Measurements from ENCODE around the gene ARAP3. TPM values are rescaled to one million over a fixed set of nuclear protein-coding genes. Genes with fewer than 3 reads are reported as not detected.

The ARAP3 gene
- total RNA-seq, 1 donor from 2014 or later, result 239 TPM

- Mint-ChIP-seq H3K9me3 (ENCODE audit: unreplicated experiment) (no peaks in the 10 kb centered on the region), H3K36me3 (ENCODE audit: low read depth, unreplicated experiment) (peaks cover 40% of the 10 kb centered on the region), H3K27ac (ENCODE audit: unreplicated experiment) (no peak overlapping the region), H3K27me3 (ENCODE audit: unreplicated experiment) (peaks cover 13% of the 10 kb centered on the region), H3K4me1 (ENCODE audit: unreplicated experiment) (peaks cover 26% of the 10 kb centered on the region), H3K4me3 (ENCODE audit: unreplicated experiment) (no peak overlapping the region)
- TF ChIP-seq CTCF (IDR thresholded peaks at IDR 0.05; ENCODE audit: unreplicated experiment), result no peak
- no peak for DNase-seq (ENCODE audit: low spot score)
Measured at GRCh38 chr5:141665995-141666940, 15.8 kb downstream of the ARAP3 start.

DNA sequence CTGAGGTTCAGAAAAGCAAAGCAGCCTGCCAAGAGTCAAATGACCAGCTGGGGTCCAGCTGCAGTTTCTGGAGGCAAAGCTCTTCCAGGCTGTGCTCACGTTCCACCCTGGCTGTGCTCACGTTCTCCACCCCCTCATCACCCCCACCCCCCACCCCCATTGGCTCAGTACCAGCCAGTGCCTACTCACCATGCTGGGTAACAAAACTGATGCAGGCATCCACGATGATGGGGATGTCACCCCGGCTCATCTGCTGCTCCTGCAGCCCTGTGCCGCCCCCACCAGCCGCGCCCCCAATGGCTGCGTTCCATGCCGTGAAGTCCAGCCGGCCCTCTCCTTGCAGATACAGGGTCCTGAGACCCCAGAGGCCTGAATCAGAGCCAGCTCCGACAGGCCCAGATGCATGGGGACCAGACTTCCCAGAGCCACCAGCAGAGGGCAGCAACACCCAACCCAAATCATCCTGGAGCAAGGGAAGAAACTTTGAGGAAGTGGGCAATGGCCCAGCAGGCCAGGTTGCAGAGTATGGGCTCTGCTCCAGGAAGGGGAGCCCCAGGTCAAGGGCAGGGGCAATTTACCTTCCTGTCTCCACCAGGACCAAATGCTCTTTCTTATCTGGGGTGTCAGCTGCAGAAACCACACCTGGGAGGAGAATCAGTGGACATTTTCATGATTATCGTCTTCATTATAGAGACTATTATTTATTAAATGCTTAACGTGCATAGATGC, 17.1 kb downstream of the ARAP3 start:
- H3K36me3 Mint-ChIP-seq (ENCODE audit: low read depth, unreplicated experiment), result peaks cover 40% of the 10 kb centered on the region
- peak overlapping the region; percentile 24 for H3K27ac Mint-ChIP-seq (ENCODE audit: unreplicated experiment)
- H3K27me3 Mint-ChIP-seq (ENCODE audit: unreplicated experiment), result peaks cover 11% of the 10 kb centered on the region
- peak; percentile 92 for TF ChIP-seq CTCF (IDR thresholded peaks at IDR 0.05; ENCODE audit: unreplicated experiment)
- H3K4me1 Mint-ChIP-seq (ENCODE audit: unreplicated experiment), result peaks cover 22% of the 10 kb centered on the region
- H3K4me3 Mint-ChIP-seq (ENCODE audit: unreplicated experiment), result peak overlapping the region; percentile 67
- peak; percentile 81 for DNase-seq (ENCODE audit: low spot score)
- H3K9me3 Mint-ChIP-seq (ENCODE audit: unreplicated experiment), result no peaks in the 10 kb centered on the region

DNA sequence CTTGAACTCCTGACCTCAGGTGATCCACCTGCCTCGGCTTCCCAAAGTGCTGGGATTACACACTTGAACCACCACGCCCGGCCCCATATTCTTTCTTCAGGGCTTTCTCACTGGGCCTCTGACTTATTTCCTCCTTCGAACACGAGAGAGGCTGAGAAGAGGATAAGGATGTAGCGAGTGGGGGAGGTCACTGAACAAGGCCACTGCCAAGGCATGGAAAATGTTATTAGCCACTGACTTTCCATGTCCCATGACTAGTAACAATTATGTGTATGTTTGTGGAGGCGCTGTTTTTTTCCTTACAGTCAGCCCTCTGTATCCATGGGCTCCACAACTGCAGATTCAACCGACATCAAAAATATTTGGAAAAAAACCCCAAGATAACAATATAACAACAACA, 18.5 kb downstream of the ARAP3 start:
- Mint-ChIP-seq H3K36me3 (ENCODE audit: low read depth, unreplicated experiment) (peaks cover 40% of the 10 kb centered on the region), H3K4me1 (ENCODE audit: unreplicated experiment) (peaks cover 20% of the 10 kb centered on the region)

DNA sequence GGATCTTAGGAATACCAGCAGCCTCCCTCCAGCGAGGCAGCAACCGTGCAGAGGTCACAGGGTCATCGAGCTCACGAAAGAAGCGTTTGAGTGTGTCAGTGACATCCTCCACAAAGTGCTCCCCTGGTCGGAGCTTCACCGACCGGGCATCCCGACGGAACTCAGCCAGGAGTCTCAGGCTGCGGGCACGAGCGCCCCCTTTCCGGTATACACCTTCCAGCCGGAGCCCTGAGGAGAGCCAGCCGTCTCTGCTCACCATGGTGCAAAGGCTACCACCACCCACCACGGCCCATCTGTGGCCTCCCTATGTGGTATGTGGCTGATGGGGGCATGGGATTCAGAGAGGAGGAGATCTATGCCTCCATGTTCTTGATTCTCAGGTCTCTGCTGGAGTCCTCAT, 20.0 kb downstream of the ARAP3 start:
- no peak for TF ChIP-seq CTCF (IDR thresholded peaks at IDR 0.05; ENCODE audit: unreplicated experiment)
- peaks cover 52% of the 10 kb centered on the region for H3K36me3 Mint-ChIP-seq (ENCODE audit: low read depth, unreplicated experiment)
- DNase-seq (ENCODE audit: low spot score), result no peak
- peak overlapping the region; percentile 38 for H3K4me3 Mint-ChIP-seq (ENCODE audit: unreplicated experiment)
- peaks cover 9% of the 10 kb centered on the region for H3K27me3 Mint-ChIP-seq (ENCODE audit: unreplicated experiment)
- no peaks in the 10 kb centered on the region for H3K9me3 Mint-ChIP-seq (ENCODE audit: unreplicated experiment)
- peak overlapping the region; percentile 19 for H3K27ac Mint-ChIP-seq (ENCODE audit: unreplicated experiment)
- H3K4me1 Mint-ChIP-seq (ENCODE audit: unreplicated experiment), result peaks cover 20% of the 10 kb centered on the region

More for the DNA sequence above, 18.5 kb downstream of the ARAP3 start:
- H3K27me3 Mint-ChIP-seq (ENCODE audit: unreplicated experiment), result peaks cover 7% of the 10 kb centered on the region
- peak overlapping the region; percentile 37 for H3K4me3 Mint-ChIP-seq (ENCODE audit: unreplicated experiment)
- DNase-seq (ENCODE audit: low spot score), result no peak
- TF ChIP-seq CTCF (IDR thresholded peaks at IDR 0.05; ENCODE audit: unreplicated experiment), result no peak
- no peaks in the 10 kb centered on the region for H3K9me3 Mint-ChIP-seq (ENCODE audit: unreplicated experiment)
- H3K27ac Mint-ChIP-seq (ENCODE audit: unreplicated experiment), result peak overlapping the region; percentile 74

Measured in endothelial cell (in vitro differentiated cells).